K562 (cell line): ENCODE results near the gene SMIM30. TPM values are rescaled to one million over a fixed set of nuclear protein-coding genes. Genes with fewer than 3 reads are reported as not detected.
A peak's percentile ranks its signal among the peaks of the same experiment; 100 is the strongest.

Experiments used
- CCNT2 ChIP-seq: IDR thresholded peaks from 2 replicates; pipeline ENCODE4 v1.6.1; 2011; ENCODE audit warnings: borderline replicate concordance, low read depth, mild to moderate bottlenecking, moderate library complexity, mixed read lengths, low read length; ENCODE audit not compliant: insufficient read length; ENCODE audit errors: extremely low read depth
- E2F4 ChIP-seq: sonication (generic); formaldehyde crosslinking; IDR thresholded peaks from 2 replicates; pipeline ENCODE4 v1.8.0; 2022; ENCODE audit warnings: mild to moderate bottlenecking, low read depth, missing genetic modification reagents
- HBP1 ChIP-seq: fragments of 450-650 bp; formaldehyde crosslinking; IDR thresholded peaks from 2 replicates; pipeline ENCODE4 v1.4.0; 2022; ENCODE audit warnings: missing genetic modification characterization
- JUND ChIP-seq, 2 experiments: IDR thresholded peaks; 2 replicates in 1 of 2; 3 replicates in 1 of 2; pipeline ENCODE4 v1.6.1; 2011; ENCODE audit warnings: borderline replicate concordance in 2 of 2, low read depth in 2 of 2, low read length in 2 of 2, improper control_type of control experiment in 1 of 2, missing biosample characterization in 1 of 2, missing genetic modification characterization in 1 of 2, missing genetic modification reagents in 1 of 2
- KDM1A ChIP-seq, 2 experiments: fragments of 450-650 bp; IDR thresholded peaks; 2 replicates each; pipeline ENCODE4 v1.6.1; 2016; ENCODE audit warnings: mild to moderate bottlenecking in 2 of 2
- NFXL1 ChIP-seq: fragments of 450-650 bp; formaldehyde crosslinking; IDR thresholded peaks from 2 replicates; pipeline ENCODE4 v1.4.0; 2021; ENCODE audit warnings: mild to moderate bottlenecking
- POLR2B ChIP-seq: fragments of 450-650 bp; IDR thresholded peaks from 2 replicates; pipeline ENCODE4 v1.6.1; 2018; ENCODE audit warnings: low read depth; ENCODE audit not compliant: partially characterized antibody
- RBM25 ChIP-seq: fragments of 200-400 bp; formaldehyde crosslinking; IDR thresholded peaks from 2 replicates; pipeline ENCODE4 v1.6.1; 2018; ENCODE audit warnings: low read length, low read depth, moderate library complexity; ENCODE audit not compliant: severe bottlenecking
- TCF3 ChIP-seq: sonication (generic); formaldehyde crosslinking; IDR thresholded peaks from 2 replicates; pipeline ENCODE4 v1.4.0; 2020; ENCODE audit warnings: mild to moderate bottlenecking, missing genetic modification reagents
- TCFL5 ChIP-seq: fragments of 250-450 bp; sonication (Bioruptor Pico); conservative IDR thresholded peaks from 2 replicates; pipeline ENCODE4 v1.6.1; 2021; ENCODE audit warnings: mild to moderate bottlenecking, moderate library complexity, matching md5 sums
- TEAD1 ChIP-seq, 2 experiments: fragments of 450-650 bp in 1 of 2; sonication (generic) in 1 of 2; formaldehyde crosslinking; IDR thresholded peaks; 2 replicates each; pipeline versions ENCODE4 v1.4.0 to v1.8.0; 2020 to 2022; ENCODE audit warnings: mild to moderate bottlenecking in 2 of 2, missing genetic modification reagents in 1 of 2
- THAP12 ChIP-seq: fragments of 250-450 bp; sonication (Bioruptor Pico); IDR thresholded peaks from 2 replicates; pipeline ENCODE4 v1.9.0; 2021; ENCODE audit warnings: mild to moderate bottlenecking, inconsistent platforms
- ZBTB1 ChIP-seq: sonication (generic); formaldehyde crosslinking; IDR thresholded peaks from 2 replicates; pipeline ENCODE4 v1.8.1; 2023; ENCODE audit warnings: missing genetic modification reagents, low read depth, mild to moderate bottlenecking, borderline replicate concordance
- ZNF133 ChIP-seq: fragments of 250-450 bp; sonication (Bioruptor Pico); IDR thresholded peaks from 2 replicates; pipeline ENCODE4 v1.4.0; 2020; ENCODE audit warnings: mild to moderate bottlenecking
- ZNF232 ChIP-seq: sonication (generic); formaldehyde crosslinking; IDR thresholded peaks from 2 replicates; pipeline ENCODE4 v1.8.0; 2022; ENCODE audit warnings: mild to moderate bottlenecking, missing genetic modification reagents
- ZNF395 ChIP-seq: fragments of 200-800 bp; sonication (Bioruptor generic); IDR thresholded peaks from 2 replicates; pipeline ENCODE4 v1.6.1; 2017; ENCODE audit warnings: missing genetic modification characterization, missing compliant biosample characterization
- polyA plus RNA-seq, 8 experiments: library from polyadenylated mRNA; depleted of rRNA in 4 of 8; stranded (reverse) in 5 of 8; unstranded in 3 of 8; fragments of >200 nt; fragmentation: Nextera tagmentation in 2 of 8; fragmentation: Illumina TruSeq in 1 of 8; extraction: Ambion mirVana in 2 of 8; extraction: Trizol in 1 of 8; gene quantifications; 2 replicates each; pipeline versions ENCODE4 v1.2.1 to v1.2.3, GENCODE V29; 2011 to 2014; ENCODE audit warnings: inconsistent platforms in 1 of 8, missing spikeins in 1 of 8
- total RNA-seq, 7 experiments: library from RNA; depleted of rRNA in 6 of 7; stranded (reverse); fragments of >200 nt in 6 of 7; fragmentation: Illumina TruSeq in 2 of 7; extraction: Trizol in 2 of 7; gene quantifications; 2 replicates each; pipeline versions ENCODE4 v1.2.1 to v1.2.3, GENCODE V29; 2011 to 2021; ENCODE audit warnings: low replicate concordance in 1 of 7

The SMIM30 gene
- total and polyA plus RNA-seq, 9 of the 15 experiments (the other 6 are each of a cell fraction or from before 2014, with no cell fraction given), result 161 to 891 (median 316) TPM

- TF ChIP-seq CCNT2 (peak; percentile 82), HBP1 (no peak), TEAD1 (CRISPR knock-in tag; IDR thresholded peaks at IDR 0.05) (peak in 1 of 2 experiments; percentile 45; a peak in 1 of 4 replicates), ZNF133 (CRISPR knock-in tag) (no peak), E2F4 (CRISPR knock-in tag) (no peak), TCF3 (CRISPR knock-in tag) (peak; percentile 92), JUND (IDR thresholded peaks at IDR 0.05; ENCODE audit: borderline replicate concordance, low read depth, low read length) (peak; percentile 53), JUND (tag; IDR thresholded peaks at IDR 0.05; ENCODE audit: borderline replicate concordance, low read depth, low read length) (peak; percentile 58; the same call in 2 of the 3 replicates), POLR2B (no peak), TCFL5 (0 out of 2 replicates have a peak, but pooled peaks have one; percentile 44), KDM1A (IDR thresholded peaks at IDR 0.05) (peak; percentile 89 to 92), ZBTB1 (no peak), ZNF232 (CRISPR knock-in tag) (no peak), THAP12 (CRISPR knock-in tag) (no peak), NFXL1 (CRISPR knock-in tag) (peak; percentile 34; the same call in 1 of the 2 replicates), RBM25 (no peak), ZNF395 (CRISPR knock-in tag) (peak; percentile 87; the same call in 1 of the 2 replicates)
Observed at GRCh38 chr7:113142385-113143119, 24.2 kb upstream of the SMIM30 start (continued).
